Rectal smooth muscle tissue (tissue), 1 donor: Measurements from ENCODE around the gene LRP1B.

Experiments
- H3K27ac ChIP-seq: one replicate; pipeline ENCODE4 v1.7.0; 2013; ENCODE audit warnings: low read depth, low read length, inconsistent platforms
- H3K27me3 ChIP-seq: one replicate; pipeline ENCODE4 v1.7.0; 2013; ENCODE audit warnings: low read length; ENCODE audit not compliant: control insufficient read depth, insufficient read depth
- H3K36me3 ChIP-seq: one replicate; pipeline ENCODE4 v1.7.0; 2013; ENCODE audit warnings: low read length; ENCODE audit not compliant: control insufficient read depth, insufficient read depth
- H3K4me1 ChIP-seq: one replicate; pipeline ENCODE4 v1.7.0; 2013; ENCODE audit warnings: low read length; ENCODE audit not compliant: control insufficient read depth, insufficient read depth
- H3K4me3 ChIP-seq: one replicate; pipeline ENCODE4 v1.7.0; 2013; ENCODE audit warnings: low read length
- H3K9ac ChIP-seq: one replicate; pipeline ENCODE4 v1.7.0; 2013; ENCODE audit warnings: low read length

The LRP1B gene

GRCh38 chr2:141380008-141380979, 750.5 kb downstream of the LRP1B start:
- H3K36me3 ChIP-seq, result no peaks in the 10 kb centered on the region
- H3K4me3 ChIP-seq, result no peak overlapping the region
- H3K4me1 ChIP-seq, result no peaks in the 10 kb centered on the region
- no peak overlapping the region for H3K27ac ChIP-seq
- H3K27me3 ChIP-seq, result no peaks in the 10 kb centered on the region
- no peak overlapping the region for H3K9ac ChIP-seq

GRCh38 chr2:141364821-141365220, 766.0 kb downstream of the LRP1B start:
- Histone ChIP-seq H3K27me3 (no peaks in the 10 kb centered on the region), H3K9ac (no peak overlapping the region), H3K36me3 (no peaks in the 10 kb centered on the region)

GRCh38 chr2:141362311-141362710, 768.5 kb downstream of the LRP1B start:
- Histone ChIP-seq H3K27ac (no peak overlapping the region), H3K4me1 (no peaks in the 10 kb centered on the region), H3K9ac (no peak overlapping the region), H3K27me3 (no peaks in the 10 kb centered on the region), H3K4me3 (no peak overlapping the region), H3K36me3 (no peaks in the 10 kb centered on the region)

More at GRCh38 chr2:141364821-141365220, 766.0 kb downstream of the LRP1B start:
- Histone ChIP-seq H3K4me1 (no peaks in the 10 kb centered on the region), H3K4me3 (no peak overlapping the region), H3K27ac (no peak overlapping the region)

- no peak overlapping the region for H3K4me3 ChIP-seq
- no peak overlapping the region for H3K9ac ChIP-seq
- H3K4me1 ChIP-seq, result no peaks in the 10 kb centered on the region
- H3K27ac ChIP-seq, result no peak overlapping the region
- H3K36me3 ChIP-seq, result no peaks in the 10 kb centered on the region
- no peaks in the 10 kb centered on the region for H3K27me3 ChIP-seq
Measured at GRCh38 chr2:141348481-141348880, 782.3 kb downstream of the LRP1B start.

- H3K27me3 ChIP-seq, result no peaks in the 10 kb centered on the region
- no peaks in the 10 kb centered on the region for H3K4me1 ChIP-seq
- H3K36me3 ChIP-seq, result no peaks in the 10 kb centered on the region
- H3K9ac ChIP-seq, result no peak overlapping the region
- H3K4me3 ChIP-seq, result no peak overlapping the region
- H3K27ac ChIP-seq, result no peak overlapping the region
Measured at GRCh38 chr2:141341444-141341843, 789.4 kb downstream of the LRP1B start.

- H3K27ac ChIP-seq, result no peak overlapping the region
- H3K36me3 ChIP-seq, result no peaks in the 10 kb centered on the region
- no peak overlapping the region for H3K9ac ChIP-seq
Measured at GRCh38 chr2:141331127-141331526, 799.7 kb downstream of the LRP1B start.

DNA sequence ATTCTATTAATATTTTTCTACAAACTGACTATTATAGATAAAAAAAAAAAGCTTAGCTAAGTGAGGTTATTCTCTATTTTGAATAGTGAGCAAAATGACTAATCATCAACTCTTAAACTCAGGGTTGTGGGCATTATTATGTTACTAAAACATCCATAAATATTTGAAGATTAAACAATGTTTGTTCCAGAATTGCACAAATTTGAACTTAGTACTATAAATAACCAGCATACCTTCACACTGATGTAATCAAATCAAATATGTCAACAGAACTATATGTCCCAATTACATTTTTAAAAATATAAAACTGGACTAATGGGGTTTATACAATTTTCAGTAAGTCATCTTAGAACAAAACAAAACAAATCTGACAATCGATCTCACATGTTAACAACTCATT, 800.9 kb downstream of the LRP1B start:
- Histone ChIP-seq H3K27ac (no peak overlapping the region), H3K4me3 (no peak overlapping the region), H3K36me3 (no peaks in the 10 kb centered on the region), H3K9ac (no peak overlapping the region), H3K4me1 (no peaks in the 10 kb centered on the region), H3K27me3 (no peaks in the 10 kb centered on the region)

More at GRCh38 chr2:141331127-141331526, 799.7 kb downstream of the LRP1B start:
- H3K4me1 ChIP-seq, result no peaks in the 10 kb centered on the region
- no peak overlapping the region for H3K4me3 ChIP-seq
- no peaks in the 10 kb centered on the region for H3K27me3 ChIP-seq

DNA sequence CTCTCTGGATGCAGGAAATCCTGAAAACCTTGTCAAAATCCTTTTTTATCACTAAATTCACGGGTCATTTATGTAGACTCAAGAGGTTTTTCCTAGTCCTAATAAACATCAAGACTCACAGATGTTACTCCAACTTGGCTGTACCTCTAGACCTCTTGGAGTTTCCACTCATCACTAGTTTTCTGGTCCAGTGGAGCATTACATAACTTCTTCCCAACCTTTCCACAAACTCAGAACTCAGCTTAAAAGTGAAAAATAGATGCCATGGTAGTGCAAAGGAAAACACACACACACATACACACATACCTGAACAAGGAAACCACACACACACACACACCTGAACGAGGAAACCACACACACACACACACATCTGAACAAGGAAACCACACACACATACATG, 807.2 kb downstream of the LRP1B start:
- H3K27me3 ChIP-seq, result no peaks in the 10 kb centered on the region
- no peak overlapping the region for H3K27ac ChIP-seq
- no peaks in the 10 kb centered on the region for H3K4me1 ChIP-seq
- H3K9ac ChIP-seq, result no peak overlapping the region
- H3K36me3 ChIP-seq, result no peaks in the 10 kb centered on the region
- no peak overlapping the region for H3K4me3 ChIP-seq

GRCh38 chr2:141317986-141318385, 812.8 kb downstream of the LRP1B start:
- Histone ChIP-seq H3K27ac (no peak overlapping the region), H3K36me3 (no peaks in the 10 kb centered on the region), H3K4me1 (no peaks in the 10 kb centered on the region), H3K27me3 (no peaks in the 10 kb centered on the region), H3K4me3 (no peak overlapping the region), H3K9ac (no peak overlapping the region)

DNA sequence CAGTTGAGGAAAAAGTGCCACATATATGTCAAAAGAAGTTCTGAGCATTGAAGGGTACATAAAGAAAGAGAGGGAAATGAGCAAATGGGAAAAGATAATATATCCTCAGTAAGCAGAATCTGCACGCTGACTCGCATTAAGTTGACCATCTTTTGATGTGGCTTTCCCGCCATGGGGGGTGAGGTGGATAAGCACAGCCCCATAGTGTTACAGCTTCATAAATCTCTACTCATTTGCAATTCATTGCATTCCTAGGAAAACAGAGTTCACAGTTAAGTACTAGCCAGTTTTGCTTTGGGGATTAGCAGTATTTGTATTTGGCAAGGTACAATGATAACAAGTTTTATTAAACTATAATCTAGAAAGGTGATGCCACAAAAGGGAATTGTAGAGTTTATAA, 814.2 kb downstream of the LRP1B start:
- Histone ChIP-seq H3K4me3 (no peak overlapping the region), H3K27ac (no peak overlapping the region), H3K36me3 (no peaks in the 10 kb centered on the region), H3K27me3 (no peaks in the 10 kb centered on the region), H3K9ac (no peak overlapping the region), H3K4me1 (no peaks in the 10 kb centered on the region)

- H3K4me3 ChIP-seq, result no peak overlapping the region
- no peaks in the 10 kb centered on the region for H3K36me3 ChIP-seq
- H3K27me3 ChIP-seq, result no peaks in the 10 kb centered on the region
- no peak overlapping the region for H3K27ac ChIP-seq
- H3K9ac ChIP-seq, result no peak overlapping the region
- no peaks in the 10 kb centered on the region for H3K4me1 ChIP-seq
Measured at GRCh38 chr2:141316103-141316502, 814.7 kb downstream of the LRP1B start.

GRCh38 chr2:141313972-141314371, 816.8 kb downstream of the LRP1B start:
- Histone ChIP-seq H3K27ac (no peak overlapping the region), H3K27me3 (no peaks in the 10 kb centered on the region), H3K4me1 (no peaks in the 10 kb centered on the region), H3K4me3 (no peak overlapping the region), H3K36me3 (no peaks in the 10 kb centered on the region), H3K9ac (no peak overlapping the region)

GRCh38 chr2:141311430-141311829, 819.4 kb downstream of the LRP1B start:
- H3K27me3 ChIP-seq, result no peaks in the 10 kb centered on the region

More at GRCh38 chr2:141311430-141311829, 819.4 kb downstream of the LRP1B start:
- Histone ChIP-seq H3K9ac (no peak overlapping the region), H3K27ac (no peak overlapping the region), H3K4me1 (no peaks in the 10 kb centered on the region), H3K4me3 (no peak overlapping the region), H3K36me3 (no peaks in the 10 kb centered on the region)
